Measurements from ENCODE around the gene ANKS1B. TPM values are rescaled to one million over a fixed set of nuclear protein-coding genes. Genes with fewer than 3 reads are reported as not detected.

Gene ANKS1B
- total RNA-seq, 1 donor from 2014 or later = 2.3 TPM

- TF ChIP-seq CTCF (IDR thresholded peaks at IDR 0.05) = no peak
- H3K9me3 Mint-ChIP-seq (ENCODE audit: low read depth) = peaks cover 7% of the 10 kb centered on the region
- no peak for DNase-seq (ENCODE audit: low spot score)
- no peak overlapping the region for H3K4me3 Mint-ChIP-seq (ENCODE audit: unreplicated experiment)
- H3K4me1 Mint-ChIP-seq (ENCODE audit: low read depth) = no peaks in the 10 kb centered on the region
- H3K27ac Mint-ChIP-seq (ENCODE audit: unreplicated experiment) = no peak overlapping the region
- no peaks in the 10 kb centered on the region for H3K36me3 Mint-ChIP-seq (ENCODE audit: low read depth)
- H3K27me3 Mint-ChIP-seq (ENCODE audit: low read depth) = peaks cover 36% of the 10 kb centered on the region
Measured at GRCh38 chr12:99948370-99948769, 36.4 kb downstream of the ANKS1B start.

DNA sequence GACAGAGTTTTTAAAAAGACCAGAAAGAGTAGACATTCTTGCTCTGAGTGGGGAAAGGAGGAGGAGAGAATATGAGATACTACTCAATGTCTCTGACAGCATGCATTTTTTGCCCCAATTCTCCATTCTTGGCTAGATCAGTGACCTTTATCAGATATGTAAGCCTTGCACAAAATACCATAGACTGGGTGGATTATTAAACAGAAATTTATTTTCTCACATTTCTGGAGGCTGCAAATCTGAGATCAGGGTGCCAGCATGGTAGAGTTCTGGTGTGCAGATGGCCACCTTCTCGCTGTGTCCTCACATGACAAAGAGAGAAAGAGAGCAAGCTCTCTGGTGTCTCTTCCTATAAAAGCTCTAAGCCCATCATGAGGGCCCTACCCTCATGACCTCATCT lies 38.6 kb downstream of the ANKS1B start:
- peaks cover 5% of the 10 kb centered on the region for H3K9me3 Mint-ChIP-seq (ENCODE audit: low read depth)
- no peak overlapping the region for H3K27ac Mint-ChIP-seq (ENCODE audit: unreplicated experiment)
- no peak for TF ChIP-seq CTCF (IDR thresholded peaks at IDR 0.05)
- H3K4me1 Mint-ChIP-seq (ENCODE audit: low read depth) = no peaks in the 10 kb centered on the region
- H3K36me3 Mint-ChIP-seq (ENCODE audit: low read depth) = no peaks in the 10 kb centered on the region
- DNase-seq (ENCODE audit: low spot score) = no peak
- peaks cover 27% of the 10 kb centered on the region for H3K27me3 Mint-ChIP-seq (ENCODE audit: low read depth)
- H3K4me3 Mint-ChIP-seq (ENCODE audit: unreplicated experiment) = no peak overlapping the region

DNA sequence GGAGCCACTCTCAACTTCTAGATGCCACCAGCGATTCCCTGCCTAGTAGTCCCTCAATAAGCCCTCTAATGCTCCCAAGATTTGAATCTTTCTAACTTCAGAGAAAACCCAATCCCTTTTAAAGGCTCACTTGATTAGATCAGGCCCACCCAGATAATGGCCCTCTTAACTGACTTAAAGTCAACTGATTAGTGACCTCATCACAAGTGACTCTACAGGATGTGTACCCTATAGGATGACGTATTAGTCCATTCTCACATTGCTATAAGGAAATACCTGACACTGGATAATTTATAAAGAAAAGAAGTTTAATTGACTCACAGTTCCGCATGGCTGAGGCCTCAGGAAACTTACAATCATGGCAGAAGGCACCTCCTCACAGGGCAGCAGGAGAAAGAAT lies 49.1 kb downstream of the ANKS1B start:
- H3K27ac Mint-ChIP-seq (ENCODE audit: unreplicated experiment) = no peak overlapping the region
- H3K9me3 Mint-ChIP-seq (ENCODE audit: low read depth) = no peaks in the 10 kb centered on the region
- DNase-seq (ENCODE audit: low spot score) = no peak
- TF ChIP-seq CTCF (IDR thresholded peaks at IDR 0.05) = no peak
- H3K36me3 Mint-ChIP-seq (ENCODE audit: low read depth) = no peaks in the 10 kb centered on the region
- H3K4me3 Mint-ChIP-seq (ENCODE audit: unreplicated experiment) = no peak overlapping the region
- no peaks in the 10 kb centered on the region for H3K4me1 Mint-ChIP-seq (ENCODE audit: low read depth)
- H3K27me3 Mint-ChIP-seq (ENCODE audit: low read depth) = peaks cover 26% of the 10 kb centered on the region

DNA sequence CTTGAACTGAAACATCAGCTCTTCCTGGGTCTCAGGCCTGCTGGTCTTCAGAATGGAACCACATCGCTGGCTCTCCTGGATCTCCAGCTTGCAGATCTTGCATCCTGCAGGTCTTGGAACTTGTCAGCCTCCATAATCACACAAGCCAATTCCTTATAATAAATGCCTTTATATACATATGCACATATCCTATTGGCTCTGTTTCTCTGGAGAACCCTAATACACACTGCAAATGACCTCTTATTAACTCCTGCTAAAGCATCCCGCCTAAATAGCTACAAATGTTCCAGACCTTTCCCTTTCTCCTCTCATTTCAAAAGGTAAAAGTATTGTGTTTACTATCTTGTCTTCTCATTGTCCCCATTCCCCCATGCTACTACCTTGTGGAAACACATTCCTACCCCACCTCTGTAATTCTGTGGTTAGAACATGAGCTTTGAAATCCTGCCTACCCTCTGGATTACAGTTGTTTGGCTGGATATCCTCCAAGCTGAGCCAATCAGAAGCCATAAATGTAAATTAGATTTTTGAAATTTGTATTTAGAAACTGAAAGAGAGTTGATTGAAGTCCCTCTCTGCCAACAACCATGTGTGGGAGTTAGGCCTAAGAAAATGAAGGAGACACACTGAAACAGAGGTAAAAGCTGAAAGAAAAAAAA lies 58.1 kb downstream of the ANKS1B start:
- Mint-ChIP-seq H3K27ac (ENCODE audit: unreplicated experiment) (no peak overlapping the region), H3K4me1 (ENCODE audit: low read depth) (no peaks in the 10 kb centered on the region)

DNA sequence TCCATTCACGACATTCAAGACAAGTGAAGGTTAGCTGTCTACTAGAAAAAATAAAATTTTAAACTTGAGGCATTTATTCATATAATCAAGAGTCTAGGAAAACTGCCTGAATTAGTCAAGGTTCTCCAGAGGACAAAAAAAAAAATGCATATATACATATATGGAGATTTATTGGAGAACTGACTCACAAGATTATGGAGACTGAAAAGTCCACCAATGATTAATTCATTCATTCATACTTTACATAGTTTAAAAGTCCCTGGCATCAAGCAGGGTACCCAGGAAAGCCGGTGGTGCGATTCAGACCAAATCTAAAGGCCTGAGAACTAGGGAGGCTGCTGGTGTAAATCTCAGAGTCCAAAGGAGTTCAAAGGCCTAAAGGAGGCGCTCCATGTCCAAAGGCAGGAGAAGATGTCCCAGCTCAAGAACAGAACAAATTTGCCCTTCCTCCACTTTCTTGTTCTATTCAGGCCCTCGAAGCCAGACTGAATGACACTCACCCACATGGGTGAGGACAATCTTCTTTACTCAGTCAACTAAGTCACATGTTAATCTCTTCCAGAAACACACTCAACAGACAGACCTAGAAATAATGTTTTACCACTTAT lies 64.3 kb downstream of the ANKS1B start:
- Mint-ChIP-seq H3K27me3 (ENCODE audit: low read depth) (peaks cover 4% of the 10 kb centered on the region), H3K36me3 (ENCODE audit: low read depth) (no peaks in the 10 kb centered on the region), H3K9me3 (ENCODE audit: low read depth) (no peaks in the 10 kb centered on the region), H3K4me1 (ENCODE audit: low read depth) (peaks cover 3% of the 10 kb centered on the region), H3K27ac (ENCODE audit: unreplicated experiment) (no peak overlapping the region), H3K4me3 (ENCODE audit: unreplicated experiment) (no peak overlapping the region)
- no peak for TF ChIP-seq CTCF (IDR thresholded peaks at IDR 0.05)
- DNase-seq (ENCODE audit: low spot score) = no peak

More for the DNA sequence above, 58.1 kb downstream of the ANKS1B start:
- DNase-seq (ENCODE audit: low spot score) = no peak
- TF ChIP-seq CTCF (IDR thresholded peaks at IDR 0.05) = no peak
- Mint-ChIP-seq H3K27me3 (ENCODE audit: low read depth) (peaks cover 4% of the 10 kb centered on the region), H3K4me3 (ENCODE audit: unreplicated experiment) (no peak overlapping the region), H3K36me3 (ENCODE audit: low read depth) (no peaks in the 10 kb centered on the region), H3K9me3 (ENCODE audit: low read depth) (no peaks in the 10 kb centered on the region)
